SK-N-MC (cell line): ENCODE results near the gene ADAP1.

Source experiments
- EZH2 ChIP-seq: fragments of 200-600 bp; sonication (generic); IDR thresholded peaks from one replicate; pipeline ENCODE4 v1.6.1; 2017; ENCODE audit warnings: antibody characterized with exemption
- FOXP2 ChIP-seq: optimal IDR thresholded peaks from 2 replicates; pipeline ENCODE3; 2011; ENCODE audit warnings: mild to moderate bottlenecking, moderate library complexity; ENCODE audit not compliant: insufficient read depth; ENCODE audit errors: extremely low read length, control extremely low read depth
- POLR2AphosphoS5 ChIP-seq: IDR thresholded peaks from 2 replicates; pipeline ENCODE4 v1.6.1; 2012; ENCODE audit warnings: mild to moderate bottlenecking, low read depth, low read length, borderline replicate concordance

DNA sequence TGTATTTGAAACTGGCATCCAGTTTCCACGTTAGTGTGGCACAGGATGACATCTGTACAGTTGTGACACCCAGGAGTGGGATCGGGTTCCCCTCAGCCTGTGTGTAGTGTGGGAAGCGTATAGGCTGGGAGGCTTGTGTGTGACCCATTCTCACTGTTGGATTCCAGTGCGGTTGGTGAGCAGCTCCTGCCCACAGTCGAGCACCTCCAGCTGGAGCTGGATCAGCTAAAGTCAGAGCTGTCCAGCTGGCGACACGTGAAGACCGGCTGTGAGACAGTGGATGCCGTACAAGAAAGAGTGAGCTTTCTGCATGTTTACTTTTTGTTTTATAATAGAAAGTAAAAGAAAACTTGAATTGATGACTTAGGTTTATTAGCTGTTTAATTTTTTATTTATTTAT lies 96.8 kb downstream of the ADAP1 start:
- TF ChIP-seq POLR2AphosphoS5: no peak
- no peak for TF ChIP-seq EZH2
- no peak for TF ChIP-seq FOXP2
